ENCODE data around the gene PDSS2.

Gene PDSS2

DNA sequence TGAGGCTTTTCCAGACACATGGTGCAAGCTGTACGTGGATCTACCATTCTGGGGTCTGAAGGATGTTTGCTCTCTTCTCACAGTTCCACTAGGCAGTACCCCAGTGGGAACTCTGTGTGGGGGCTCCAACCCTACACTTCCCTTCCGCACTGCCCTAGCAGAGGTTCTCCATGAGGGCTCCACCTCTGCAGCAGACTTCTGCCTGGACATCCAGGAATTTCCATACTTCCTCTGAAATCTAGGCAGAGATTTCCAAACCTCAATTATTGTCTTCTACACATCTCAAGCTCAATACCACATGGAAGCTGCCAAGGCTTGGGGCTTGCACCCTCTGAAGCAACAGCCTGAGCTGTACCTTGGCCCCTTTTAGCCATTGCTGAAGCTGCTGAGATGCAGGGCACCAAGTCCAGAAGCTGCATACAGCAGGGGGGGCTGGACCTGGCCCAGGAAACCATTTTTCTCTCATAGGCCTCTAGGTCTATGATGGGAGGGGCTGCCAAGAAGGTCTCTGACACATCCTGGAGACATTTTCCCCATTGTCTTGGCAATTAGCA is 11.6 kb downstream of the PDSS2 start:
- H3K36me3 ChIP-seq (ENCODE audit: insufficient read depth, low read length) = no peaks in the 10 kb centered on the region; the same call in 1 of the 2 replicates
- no peak overlapping the region for H3K4me3 ChIP-seq (ENCODE audit: low read depth in 1 of 2, low read length in 2 of 2)
- no peak for ATAC-seq (ENCODE audit: insufficient read depth, low read depth)
- H3K79me2 ChIP-seq (ENCODE audit: insufficient read depth, low read length) = peaks cover 22% of the 10 kb centered on the region
- no peak overlapping the region for H3K4me2 ChIP-seq (ENCODE audit: insufficient read depth, low read length)
- H4K20me1 ChIP-seq (ENCODE audit: insufficient read depth, low read length) = no peaks in the 10 kb centered on the region
- H3K9ac ChIP-seq (ENCODE audit: low read depth, low read length) = no peak overlapping the region
- H2AFZ ChIP-seq (ENCODE audit: low read depth, low read length) = no peak overlapping the region
- TF ChIP-seq, protein P1, sequence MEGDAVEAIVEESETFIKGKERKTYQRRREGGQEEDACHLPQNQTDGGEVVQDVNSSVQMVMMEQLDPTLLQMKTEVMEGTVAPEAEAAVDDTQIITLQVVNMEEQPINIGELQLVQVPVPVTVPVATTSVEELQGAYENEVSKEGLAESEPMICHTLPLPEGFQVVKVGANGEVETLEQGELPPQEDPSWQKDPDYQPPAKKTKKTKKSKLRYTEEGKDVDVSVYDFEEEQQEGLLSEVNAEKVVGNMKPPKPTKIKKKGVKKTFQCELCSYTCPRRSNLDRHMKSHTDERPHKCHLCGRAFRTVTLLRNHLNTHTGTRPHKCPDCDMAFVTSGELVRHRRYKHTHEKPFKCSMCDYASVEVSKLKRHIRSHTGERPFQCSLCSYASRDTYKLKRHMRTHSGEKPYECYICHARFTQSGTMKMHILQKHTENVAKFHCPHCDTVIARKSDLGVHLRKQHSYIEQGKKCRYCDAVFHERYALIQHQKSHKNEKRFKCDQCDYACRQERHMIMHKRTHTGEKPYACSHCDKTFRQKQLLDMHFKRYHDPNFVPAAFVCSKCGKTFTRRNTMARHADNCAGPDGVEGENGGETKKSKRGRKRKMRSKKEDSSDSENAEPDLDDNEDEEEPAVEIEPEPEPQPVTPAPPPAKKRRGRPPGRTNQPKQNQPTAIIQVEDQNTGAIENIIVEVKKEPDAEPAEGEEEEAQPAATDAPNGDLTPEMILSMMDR (IDR thresholded peaks at IDR 0.05; ENCODE audit: borderline replicate concordance, extremely low read depth, low read length, poor library complexity, severe bottlenecking) = no peak
- no peak for TF ChIP-seq EZH2 (IDR thresholded peaks at IDR 0.05; ENCODE audit: borderline replicate concordance, low read depth, low read length, severe bottlenecking)
- DNase-seq = peak; percentile 20
- H3K27ac ChIP-seq (ENCODE audit: low read length) = no peak overlapping the region
- H3K9me3 ChIP-seq (ENCODE audit: insufficient read depth, low read length, severe bottlenecking) = peaks cover 28% of the 10 kb centered on the region
- H3K4me1 ChIP-seq (ENCODE audit: insufficient read depth, low read length) = no peaks in the 10 kb centered on the region
- H3K27me3 ChIP-seq (ENCODE audit: insufficient read depth, low read length, poor library complexity) = no peaks in the 10 kb centered on the region

GRCh38 chr6:107444277-107444676 is 15.1 kb downstream of the PDSS2 start:
- DNase-seq (no peak), ATAC-seq (ENCODE audit: insufficient read depth, low read depth) (no peak)
- no peaks in the 10 kb centered on the region; the same call in 1 of the 2 replicates for H3K36me3 ChIP-seq (ENCODE audit: insufficient read depth, low read length)
- H3K4me3 ChIP-seq (ENCODE audit: low read depth in 1 of 2, low read length in 2 of 2) = no peak overlapping the region
- H4K20me1 ChIP-seq (ENCODE audit: insufficient read depth, low read length) = no peaks in the 10 kb centered on the region
- no peaks in the 10 kb centered on the region for H3K4me1 ChIP-seq (ENCODE audit: insufficient read depth, low read length)
- peaks cover 21% of the 10 kb centered on the region for H3K79me2 ChIP-seq (ENCODE audit: insufficient read depth, low read length)
- H3K27ac ChIP-seq (ENCODE audit: low read length) = no peak overlapping the region
- peaks cover 23% of the 10 kb centered on the region for H3K9me3 ChIP-seq (ENCODE audit: insufficient read depth, low read length, severe bottlenecking)
- TF ChIP-seq EZH2 (IDR thresholded peaks at IDR 0.05; ENCODE audit: borderline replicate concordance, low read depth, low read length, severe bottlenecking) = no peak
- TF ChIP-seq, protein P1 (IDR thresholded peaks at IDR 0.05; ENCODE audit: borderline replicate concordance, extremely low read depth, low read length, poor library complexity, severe bottlenecking) = no peak
- H3K27me3 ChIP-seq (ENCODE audit: insufficient read depth, low read length, poor library complexity) = no peaks in the 10 kb centered on the region
- H3K4me2 ChIP-seq (ENCODE audit: insufficient read depth, low read length) = no peak overlapping the region
- no peak overlapping the region for H2AFZ ChIP-seq (ENCODE audit: low read depth, low read length)
- H3K9ac ChIP-seq (ENCODE audit: low read depth, low read length) = no peak overlapping the region

DNA sequence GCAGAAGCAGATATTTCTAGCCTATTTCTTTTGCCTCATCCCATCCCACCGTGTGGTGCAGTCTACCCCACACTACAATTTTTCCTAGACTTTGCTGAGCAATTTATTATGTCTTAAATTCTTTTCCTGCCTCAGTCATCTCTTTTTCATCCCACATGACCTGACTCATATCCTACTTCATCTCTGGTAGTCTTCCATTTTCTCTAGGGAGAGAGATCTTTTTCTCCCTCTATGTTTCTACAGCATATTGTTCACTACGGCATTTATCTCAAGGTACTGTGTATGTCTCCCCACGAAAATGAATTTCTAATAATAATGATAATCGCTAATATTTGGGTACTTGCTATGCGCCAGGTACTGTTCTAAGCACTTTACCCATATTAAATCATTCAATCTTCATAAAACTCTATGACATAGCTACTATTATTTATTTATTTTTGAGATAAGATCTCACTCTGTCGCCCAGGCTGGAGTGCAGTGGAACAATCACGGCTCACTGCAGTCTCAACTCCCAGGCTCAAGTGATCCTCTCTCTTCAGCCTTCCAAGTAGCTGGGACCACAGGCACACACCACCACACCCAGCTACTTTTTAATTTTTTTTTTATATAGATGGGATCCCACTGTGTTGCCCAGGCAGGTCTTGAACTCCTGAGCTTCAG is 15.6 kb downstream of the PDSS2 start:
- no peak for DNase-seq
- peaks cover 21% of the 10 kb centered on the region for H3K9me3 ChIP-seq (ENCODE audit: insufficient read depth, low read length, severe bottlenecking)
- no peak for TF ChIP-seq EZH2 (IDR thresholded peaks at IDR 0.05; ENCODE audit: borderline replicate concordance, low read depth, low read length, severe bottlenecking)
- TF ChIP-seq, protein P1 (IDR thresholded peaks at IDR 0.05; ENCODE audit: borderline replicate concordance, extremely low read depth, low read length, poor library complexity, severe bottlenecking) = no peak
- H3K27me3 ChIP-seq (ENCODE audit: insufficient read depth, low read length, poor library complexity) = no peaks in the 10 kb centered on the region
- no peak overlapping the region for H3K9ac ChIP-seq (ENCODE audit: low read depth, low read length)
- no peak overlapping the region for H2AFZ ChIP-seq (ENCODE audit: low read depth, low read length)
- peaks cover 21% of the 10 kb centered on the region for H3K79me2 ChIP-seq (ENCODE audit: insufficient read depth, low read length)
- H3K4me3 ChIP-seq (ENCODE audit: low read depth in 1 of 2, low read length in 2 of 2) = no peak overlapping the region
- H4K20me1 ChIP-seq (ENCODE audit: insufficient read depth, low read length) = no peaks in the 10 kb centered on the region
- no peak overlapping the region for H3K27ac ChIP-seq (ENCODE audit: low read length)
- no peak overlapping the region for H3K4me2 ChIP-seq (ENCODE audit: insufficient read depth, low read length)
- no peak for ATAC-seq (ENCODE audit: insufficient read depth, low read depth)
- no peaks in the 10 kb centered on the region; the same call in 1 of the 2 replicates for H3K36me3 ChIP-seq (ENCODE audit: insufficient read depth, low read length)
- no peaks in the 10 kb centered on the region for H3K4me1 ChIP-seq (ENCODE audit: insufficient read depth, low read length)
